ENCODE measurements around the gene SH2D5.

The SH2D5 gene

GRCh38 chr1:20732588-20733359, at the start of gene SH2D5:
TSS of gene SH2D5 (minus strand) at chr1:20732703. CDS start at chr1:20728044, 4,659 bp downstream.
- DNase-seq: peak; percentile 47

DNA sequence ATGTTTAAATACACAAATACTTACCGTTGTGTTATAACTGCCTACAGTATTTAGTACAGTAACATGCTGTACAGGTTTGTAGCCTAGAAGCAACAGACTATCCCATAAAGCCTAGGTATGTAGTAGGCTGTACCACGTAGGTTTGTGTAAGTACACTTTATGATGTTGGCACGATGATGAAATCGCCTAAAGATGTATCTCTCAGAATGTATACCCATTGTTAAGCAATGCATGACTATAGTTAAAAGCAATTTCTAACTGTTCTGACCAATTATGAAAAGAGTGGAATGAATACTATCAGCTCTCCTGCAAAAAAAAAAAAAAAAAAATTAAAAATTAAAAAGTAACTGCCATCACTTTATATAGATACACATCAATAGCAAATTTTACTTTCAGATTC, 43.2 kb upstream of the SH2D5 start:
- DNase-seq: no peak

- no peak for DNase-seq
These were observed 39.3 kb upstream of the SH2D5 start for GRCh38 chr1:20771780-20772179.

DNA sequence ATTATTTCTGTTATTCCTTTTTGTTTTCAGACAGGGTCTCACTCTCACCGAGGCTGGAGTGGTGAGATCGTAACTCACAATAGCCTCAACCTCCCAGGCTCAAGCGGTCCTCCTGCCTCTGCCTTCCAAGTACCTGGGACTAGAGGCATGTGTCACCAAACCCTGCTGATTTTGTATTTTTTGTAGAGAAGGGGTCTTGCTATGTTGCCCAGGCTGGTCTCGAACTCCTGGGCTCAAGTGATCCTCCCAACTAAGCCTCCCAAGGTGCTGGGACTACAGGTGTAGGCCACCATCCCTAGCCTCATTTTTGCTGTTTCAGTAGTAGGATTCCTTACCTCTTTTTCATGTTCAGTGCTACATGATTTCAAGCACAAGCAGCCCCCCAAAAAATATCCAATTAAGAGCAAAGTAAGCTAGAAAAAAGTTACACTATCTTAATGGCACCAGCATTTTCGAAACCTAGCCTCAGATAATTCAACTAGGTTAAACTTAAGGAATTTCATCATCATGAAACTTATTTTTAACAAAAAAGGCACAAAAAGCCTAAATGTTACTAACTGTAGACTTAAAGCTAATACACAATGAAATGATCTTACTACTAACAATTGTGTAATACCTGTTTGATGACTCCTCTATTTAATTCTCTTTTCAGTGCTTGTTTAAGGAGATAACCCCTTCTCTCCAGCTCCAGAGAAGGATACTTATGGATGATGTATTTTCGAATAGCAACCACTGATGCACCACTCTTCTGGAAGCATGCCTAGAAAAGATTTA, 38.0 kb upstream of the SH2D5 start:
- no peak for DNase-seq

- DNase-seq: no peak
These were observed 34.8 kb upstream of the SH2D5 start for GRCh38 chr1:20767271-20767670.

- no peak for DNase-seq
These were observed 30.9 kb upstream of the SH2D5 start for GRCh38 chr1:20763417-20763816.

DNA sequence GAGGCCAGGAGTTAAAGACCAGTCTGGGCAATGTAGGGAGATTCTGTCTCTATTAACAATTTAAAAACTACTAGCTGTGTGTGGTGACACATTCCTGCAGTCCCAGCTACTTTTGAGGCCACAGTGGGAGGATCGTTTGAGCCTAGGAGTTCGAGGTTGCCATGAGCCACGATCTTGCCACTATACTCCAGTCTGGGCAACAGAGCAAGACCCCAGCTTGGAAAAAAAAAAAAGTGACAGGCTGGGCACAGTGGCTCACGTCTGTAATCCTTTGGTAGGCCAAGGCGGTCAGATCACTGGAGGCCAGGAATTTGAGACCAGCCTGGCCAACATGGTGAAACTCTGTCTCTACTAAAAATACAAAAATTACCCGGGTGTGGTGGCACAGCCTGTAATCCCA, 27.8 kb upstream of the SH2D5 start:
- DNase-seq: no peak

GRCh38 chr1:20753589-20753988, 21.1 kb upstream of the SH2D5 start:
- DNase-seq: no peak

- no peak for DNase-seq
These were observed 19.0 kb upstream of the SH2D5 start for GRCh38 chr1:20751462-20751990.

- DNase-seq: no peak
These were observed 10.2 kb upstream of the SH2D5 start for GRCh38 chr1:20742671-20743070.

GRCh38 chr1:20740781-20741180, 8.3 kb upstream of the SH2D5 start:
- DNase-seq: no peak

GRCh38 chr1:20739225-20739624, 6.7 kb upstream of the SH2D5 start:
- DNase-seq: no peak

- DNase-seq: no peak
These were observed 3.1 kb upstream of the SH2D5 start for GRCh38 chr1:20735581-20736111.

DNA sequence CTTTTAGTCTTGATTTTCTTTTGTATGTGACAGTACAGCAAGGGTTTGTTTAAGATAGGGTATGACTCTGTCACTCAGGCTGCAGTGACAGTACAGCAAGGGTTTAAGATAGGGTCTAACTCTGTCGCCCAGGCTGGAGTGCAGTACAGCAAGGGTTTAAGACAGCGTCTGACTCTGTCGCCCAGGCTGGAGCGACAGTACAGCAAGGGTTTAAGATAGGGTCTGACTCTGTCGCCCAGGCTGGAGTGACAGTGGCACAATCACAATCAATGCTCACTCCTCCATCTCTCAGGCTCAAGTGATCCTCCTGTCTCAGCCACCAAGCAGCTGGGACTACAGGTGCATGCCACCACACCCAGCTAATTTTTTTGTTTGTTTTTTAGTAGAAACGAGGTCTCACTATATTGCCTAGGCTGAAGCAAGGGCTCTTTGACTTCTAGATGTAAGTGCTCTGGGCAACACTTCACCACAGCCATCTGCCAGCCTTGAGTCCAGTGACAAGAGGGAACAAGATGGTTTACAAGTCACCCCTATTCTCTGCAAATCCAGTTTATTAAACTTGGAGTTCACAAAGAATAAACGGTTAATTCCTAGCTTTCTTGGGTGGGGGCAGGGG, 965 bp upstream of the SH2D5 start:
- no peak for DNase-seq

- DNase-seq: peak; percentile 45
These were observed 374 bp downstream of the SH2D5 start for GRCh38 chr1:20732071-20732587.

GRCh38 chr1:20731057-20731991, 1.2 kb downstream of the SH2D5 start:
- no peak for DNase-seq

- no peak for DNase-seq
These were observed 1.8 kb downstream of the SH2D5 start for GRCh38 chr1:20730690-20731056.

DNA sequence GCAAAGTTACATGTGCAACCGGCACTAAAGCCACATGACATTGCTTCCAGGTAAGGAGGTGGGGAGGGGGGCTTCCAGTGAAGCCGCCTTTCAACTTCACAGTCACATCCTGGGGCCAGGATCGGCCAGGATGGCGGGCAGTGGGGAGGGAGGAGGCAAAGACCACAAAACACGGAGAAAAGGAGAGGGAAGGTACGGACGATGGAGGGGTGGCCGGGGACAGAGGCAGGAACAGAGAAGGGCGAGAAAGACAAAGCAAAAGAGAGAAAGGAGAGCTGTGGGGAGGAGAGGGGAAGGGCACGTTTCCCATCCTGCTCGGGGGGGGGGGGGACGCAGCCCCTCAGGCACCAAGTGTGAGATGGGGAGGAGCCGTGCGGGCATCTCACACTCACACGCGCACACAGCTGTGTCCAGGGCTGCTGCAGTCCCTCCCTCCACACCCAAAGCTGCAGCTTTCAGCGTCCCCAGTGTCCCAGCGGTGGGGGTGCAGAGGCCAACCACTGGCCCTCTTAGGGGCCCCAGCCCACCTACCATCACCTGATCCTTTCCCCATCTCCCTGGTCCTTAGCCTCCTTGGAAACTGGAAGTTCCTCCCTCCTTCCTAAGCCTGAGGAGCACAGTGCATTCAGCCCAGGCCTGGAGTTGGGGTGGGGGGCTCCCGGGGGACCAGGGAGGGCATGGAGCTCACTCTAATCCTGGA, 2.4 kb downstream of the SH2D5 start:
- no peak for DNase-seq

GRCh38 chr1:20729155-20729931, 3.2 kb downstream of the SH2D5 start:
- no peak for DNase-seq

DNA sequence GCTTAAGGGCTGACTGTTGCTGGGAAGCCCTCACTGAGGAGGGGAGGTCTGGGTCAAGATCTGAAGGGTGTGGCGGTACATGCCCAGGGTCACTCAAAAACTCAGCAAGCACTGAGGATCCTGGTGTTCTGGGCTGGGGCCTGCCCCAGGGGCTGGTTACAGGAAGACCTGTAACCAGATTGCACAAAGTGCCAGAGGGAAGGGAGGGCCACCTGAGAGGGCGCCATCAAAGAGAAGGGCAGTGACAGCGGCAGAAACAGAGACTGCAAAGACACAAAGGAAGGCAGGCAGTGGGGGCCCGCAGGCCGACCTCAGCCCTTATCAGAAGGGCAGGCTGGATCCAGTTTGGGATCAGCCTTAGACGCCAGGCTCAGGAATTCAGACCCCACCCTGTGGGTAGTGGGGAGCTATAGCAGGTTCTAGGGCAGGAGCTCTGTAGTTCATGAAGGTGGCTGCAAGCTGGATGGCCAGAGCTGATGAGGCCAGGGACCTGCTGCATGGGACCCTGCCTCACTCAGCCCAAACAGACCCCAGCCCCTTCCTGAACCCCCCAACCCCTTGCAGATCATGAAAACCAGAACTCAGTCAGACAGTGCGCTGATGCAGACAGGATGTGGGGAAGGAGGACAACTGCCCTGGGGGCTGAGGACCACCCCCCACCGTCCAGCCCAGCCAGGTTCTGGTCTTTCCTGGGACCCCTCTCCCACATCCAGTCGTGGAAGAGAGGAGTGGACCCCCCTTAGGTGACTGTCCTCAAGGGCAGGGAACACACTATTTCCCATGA, 3.9 kb downstream of the SH2D5 start:
- no peak for DNase-seq
